Erythroblast (primary cell): ENCODE measurements around the gene LRRC30.

Experiments
- DNase-seq, 2 experiments: peaks; one replicate each; lab custom pipeline; 2025; lab: John Stamatoyannopoulos, UW
- GATA1 ChIP-seq: IDR thresholded peaks from 2 replicates; pipeline ENCODE4 v1.6.1; 2011; ENCODE audit warnings: low read depth, mild to moderate bottlenecking, control low read depth, low read length, moderate library complexity
- POLR2A ChIP-seq: IDR thresholded peaks from 2 replicates; pipeline ENCODE4 v1.6.1; 2011; ENCODE audit warnings: mild to moderate bottlenecking, low read length

The LRRC30 gene

GRCh38 chr18:7221424-7222155 lies 9.3 kb upstream of the LRRC30 start:
- DNase-seq, result peak; percentile 40 to 59
- TF ChIP-seq POLR2A (no peak), GATA1 (no peak)

GRCh38 chr18:7224198-7224597 lies 6.7 kb upstream of the LRRC30 start:
- no peak for DNase-seq
- no peak for TF ChIP-seq GATA1
- no peak for TF ChIP-seq POLR2A

DNA sequence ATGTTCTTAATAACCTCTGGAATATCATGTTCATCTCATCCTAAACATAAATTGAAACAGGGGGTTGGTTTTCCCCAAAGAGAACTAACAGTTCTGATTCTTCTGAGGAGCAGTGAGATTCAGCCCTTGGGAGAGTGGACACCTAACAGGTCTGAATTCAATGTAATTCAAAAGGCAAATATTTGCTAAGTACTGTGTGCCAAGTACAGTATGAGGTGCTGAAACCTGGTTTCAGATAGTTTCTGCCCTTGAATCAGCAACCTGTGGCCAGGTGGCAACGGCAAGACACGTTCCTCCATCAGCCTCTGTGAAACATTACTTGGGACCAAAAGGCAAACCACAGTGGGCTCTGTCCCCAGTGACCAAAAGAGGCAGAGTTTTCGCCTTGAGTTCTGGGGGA lies 1.3 kb downstream of the LRRC30 start:
- no peak for TF ChIP-seq GATA1
- TF ChIP-seq POLR2A, result no peak
- DNase-seq, result no peak

DNA sequence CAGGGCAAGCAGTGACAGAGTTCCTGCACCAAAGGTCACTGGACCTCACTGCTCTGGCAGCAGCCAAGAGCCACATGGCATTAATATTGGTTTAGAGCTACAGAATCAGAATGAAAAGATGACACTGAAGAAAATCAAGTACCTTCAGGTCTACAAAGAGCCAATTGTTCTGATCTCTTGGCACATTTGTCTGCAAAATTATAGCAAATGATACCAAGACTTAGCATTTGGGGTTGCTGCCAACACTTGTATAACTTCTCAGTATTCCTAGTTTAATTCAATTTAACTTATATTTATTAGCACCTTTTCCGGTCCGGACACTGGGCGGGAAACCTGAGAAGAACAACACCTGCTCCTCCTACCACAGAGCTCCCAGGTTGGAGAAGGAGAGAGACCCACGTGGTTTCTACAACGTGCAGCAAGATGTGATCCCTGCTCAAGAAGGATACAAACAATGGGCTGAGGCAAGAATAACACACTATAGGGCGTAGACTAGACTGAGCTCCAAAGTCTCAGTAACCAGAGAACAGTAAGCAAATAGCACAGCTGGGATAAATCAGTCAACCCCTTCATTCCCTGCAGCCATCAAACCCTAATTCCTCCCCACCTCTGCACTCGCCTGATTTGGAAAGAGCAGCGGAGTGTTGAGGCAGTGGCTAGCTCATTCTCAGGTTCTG lies 2.4 kb downstream of the LRRC30 start:
- DNase-seq, result no peak
- TF ChIP-seq POLR2A (no peak), GATA1 (no peak)

DNA sequence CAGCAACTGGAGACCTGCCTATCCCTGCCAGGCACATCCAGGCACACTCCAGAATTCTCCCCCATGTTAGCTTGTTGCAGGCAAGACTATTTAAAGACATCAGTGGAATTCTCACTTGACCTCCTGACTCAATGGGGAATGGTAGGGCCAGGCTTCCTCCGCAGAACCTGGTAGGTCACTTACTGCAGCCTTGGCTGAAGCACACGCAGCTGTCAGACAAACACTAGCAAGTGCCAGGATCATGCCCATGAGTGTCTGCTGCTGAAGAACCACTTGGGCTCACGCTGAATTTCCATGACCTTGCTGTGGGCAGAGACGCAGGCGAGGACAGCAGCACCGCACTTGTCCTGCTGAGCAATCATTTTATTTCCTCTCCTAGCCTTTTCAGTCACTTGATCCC lies 3.2 kb downstream of the LRRC30 start:
- no peak for DNase-seq
- TF ChIP-seq POLR2A, result no peak

DNA sequence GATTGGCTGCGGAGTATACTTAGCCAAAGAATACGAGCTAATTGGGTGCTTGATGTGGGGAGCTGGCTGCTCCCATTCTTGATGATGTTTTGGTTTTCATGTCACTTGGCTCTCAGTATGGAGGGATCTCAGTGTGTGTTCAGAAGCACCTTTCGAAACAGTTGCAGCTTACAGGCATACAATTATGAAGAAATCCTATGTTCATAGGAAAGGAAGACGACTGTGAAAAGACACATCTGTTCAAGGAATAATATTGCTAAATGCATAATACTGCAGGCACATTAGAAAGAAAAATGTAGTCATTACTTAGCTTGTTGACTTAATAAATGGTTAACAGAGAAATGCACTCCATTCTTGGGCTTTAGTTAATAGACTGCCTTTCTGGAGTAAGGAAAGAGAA lies 4.1 kb downstream of the LRRC30 start:
- no peak for DNase-seq
- no peak for TF ChIP-seq POLR2A
- TF ChIP-seq GATA1, result no peak

DNA sequence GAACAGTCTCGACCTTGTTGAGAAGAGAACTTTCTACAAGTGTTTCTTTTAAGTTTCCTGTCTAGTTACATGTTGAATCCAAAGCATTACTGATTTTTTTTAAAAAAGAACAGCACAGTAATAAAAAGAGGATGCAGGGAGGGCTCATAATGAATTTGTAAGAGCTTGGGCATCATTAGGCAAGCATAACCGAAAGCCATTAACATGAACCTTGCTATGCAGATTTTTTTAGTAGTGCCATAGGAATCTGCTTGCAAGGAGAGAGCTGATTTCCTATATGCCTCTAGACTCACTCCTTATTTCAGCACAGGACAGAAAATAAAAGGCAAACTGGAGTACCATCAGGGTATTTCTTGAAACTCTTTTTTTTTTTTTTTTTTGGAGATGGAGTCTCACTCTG lies 5.2 kb downstream of the LRRC30 start:
- DNase-seq, result no peak
- no peak for TF ChIP-seq GATA1
- no peak for TF ChIP-seq POLR2A

DNA sequence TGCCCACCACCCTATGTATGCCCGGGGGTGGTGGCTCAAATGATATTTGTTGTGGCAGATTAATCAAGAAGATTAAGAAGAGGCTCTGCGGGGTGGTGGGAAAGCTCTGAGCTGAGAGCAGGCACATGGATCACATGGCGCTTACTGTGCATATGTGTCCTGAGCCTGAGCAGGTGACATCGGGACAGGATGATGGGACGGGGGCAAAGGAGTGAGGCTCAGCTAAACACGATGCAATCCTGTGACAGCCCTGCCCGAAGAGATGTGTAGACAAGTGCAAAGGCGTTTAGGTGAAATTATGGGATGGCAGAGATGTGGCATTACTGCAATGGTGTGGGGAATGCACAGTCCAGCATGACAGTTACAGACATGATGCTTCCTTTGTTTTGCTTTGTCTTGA lies 6.0 kb downstream of the LRRC30 start:
- TF ChIP-seq GATA1 (no peak), POLR2A (no peak)
- no peak for DNase-seq

DNA sequence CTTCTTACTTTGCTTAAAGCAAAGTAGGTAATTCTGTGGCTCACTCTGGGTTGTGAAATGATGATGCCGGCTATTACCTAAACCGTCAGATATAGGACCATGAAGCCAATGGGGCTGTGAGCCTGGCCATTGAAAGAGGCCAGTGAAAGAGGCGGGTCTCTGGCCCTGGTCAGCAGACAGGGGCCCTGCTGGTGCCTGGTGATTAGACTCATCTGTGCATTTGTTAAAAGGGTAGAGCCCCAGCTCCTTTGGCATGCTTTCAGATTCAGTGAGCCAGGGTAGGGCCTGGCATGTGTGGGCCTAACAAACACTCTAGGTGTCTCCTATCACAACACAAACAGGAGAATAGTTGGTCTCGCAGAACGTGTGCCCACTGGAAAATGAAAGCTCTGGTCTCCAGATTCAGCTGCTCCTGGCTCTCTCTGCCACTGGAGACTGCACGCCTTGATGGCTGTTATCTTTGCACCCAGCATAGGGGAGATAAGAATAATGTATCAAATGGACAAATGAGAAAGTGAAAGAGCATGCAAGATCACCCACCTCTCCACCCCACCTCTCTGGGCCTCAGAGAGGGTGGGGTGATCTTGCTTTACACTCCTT lies 6.9 kb downstream of the LRRC30 start:
- peak in 1 of 2 experiments; percentile 21 for DNase-seq

DNA sequence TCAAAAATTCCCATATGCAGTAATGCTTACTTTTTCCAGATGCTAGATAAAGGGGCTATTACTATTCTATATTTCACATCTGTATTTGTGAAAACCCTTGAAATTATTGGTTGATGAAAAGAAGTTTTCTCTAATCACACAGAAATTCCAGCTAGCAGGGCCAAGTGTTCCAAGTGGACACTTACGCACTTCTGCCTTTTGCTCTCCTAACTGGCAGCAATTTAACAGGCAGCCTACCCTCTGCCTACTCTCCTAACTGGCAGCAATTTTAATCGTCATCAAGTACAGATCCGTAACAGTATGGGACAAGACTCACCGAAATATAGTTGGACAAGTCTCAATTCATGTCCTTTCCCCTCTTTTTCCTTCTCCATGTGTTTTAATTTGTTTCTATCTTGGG lies 12.0 kb downstream of the LRRC30 start:
- no peak for TF ChIP-seq POLR2A
- TF ChIP-seq GATA1, result no peak
- DNase-seq, result no peak

More for the DNA sequence above, 6.9 kb downstream of the LRRC30 start:
- TF ChIP-seq POLR2A (no peak), GATA1 (no peak)

DNA sequence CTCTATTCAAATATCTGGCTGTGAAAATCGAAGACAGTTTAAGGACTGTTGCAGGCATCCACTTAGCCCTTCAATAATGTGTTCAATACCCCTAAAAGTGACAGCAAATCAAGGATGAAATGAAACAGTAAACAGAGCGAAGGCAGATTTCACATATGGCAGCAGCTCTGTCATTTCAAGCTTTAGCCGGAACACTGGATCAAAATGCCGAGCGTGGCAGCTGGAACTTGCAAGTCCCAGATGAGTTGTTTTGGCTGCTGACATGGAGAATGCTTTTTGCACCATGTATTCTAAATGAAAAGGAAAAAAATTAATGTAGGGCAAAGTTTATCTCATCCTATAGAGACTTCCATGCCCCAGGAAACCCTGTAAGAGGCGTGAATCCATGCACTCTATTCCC lies 18.0 kb downstream of the LRRC30 start:
- TF ChIP-seq POLR2A (no peak), GATA1 (no peak)
- no peak for DNase-seq

DNA sequence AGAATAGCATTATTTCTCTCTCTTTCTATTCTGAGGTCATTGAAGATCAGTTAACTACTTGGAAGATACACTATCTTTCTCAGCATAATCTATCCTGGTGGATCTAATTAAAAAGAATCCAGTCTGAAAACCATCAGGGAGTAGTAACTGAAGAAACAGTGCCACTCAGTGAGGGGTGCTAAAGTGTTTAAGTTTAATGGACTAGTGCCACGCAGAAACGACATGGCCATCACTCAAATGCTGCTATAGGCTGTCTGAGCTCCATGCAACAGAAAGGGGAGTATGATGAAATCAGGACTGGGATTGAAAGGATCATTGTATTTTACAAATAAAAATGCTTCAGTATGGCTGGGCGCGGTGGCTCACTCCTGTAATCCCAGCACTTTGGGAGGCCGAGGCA lies 23.3 kb downstream of the LRRC30 start:
- DNase-seq, result no peak
- TF ChIP-seq POLR2A (no peak), GATA1 (no peak)

DNA sequence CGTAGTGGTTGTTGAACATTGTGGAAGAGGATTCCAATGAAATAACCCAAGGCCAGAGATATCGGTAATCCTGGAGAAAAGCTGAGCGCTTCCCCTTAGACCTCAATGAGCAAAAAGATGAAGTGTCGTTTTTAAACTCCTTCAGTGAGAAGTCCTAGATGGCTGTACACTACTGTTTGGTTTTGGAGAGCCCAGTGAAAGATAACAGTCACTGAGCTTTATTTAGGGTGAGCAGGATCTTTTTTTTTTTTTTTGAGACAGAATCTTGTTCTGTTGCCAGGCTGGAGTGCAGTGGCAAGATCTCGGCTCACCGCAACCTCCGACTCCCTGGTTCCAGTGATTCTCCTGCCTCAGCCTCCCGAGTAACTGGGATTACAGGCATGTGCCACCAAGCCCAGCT lies 24.2 kb downstream of the LRRC30 start:
- TF ChIP-seq POLR2A (no peak), GATA1 (no peak)
- no peak for DNase-seq

- DNase-seq, result no peak
- TF ChIP-seq POLR2A (no peak), GATA1 (no peak)
Measured at GRCh38 chr18:7255643-7256042, 24.8 kb downstream of the LRRC30 start.

DNA sequence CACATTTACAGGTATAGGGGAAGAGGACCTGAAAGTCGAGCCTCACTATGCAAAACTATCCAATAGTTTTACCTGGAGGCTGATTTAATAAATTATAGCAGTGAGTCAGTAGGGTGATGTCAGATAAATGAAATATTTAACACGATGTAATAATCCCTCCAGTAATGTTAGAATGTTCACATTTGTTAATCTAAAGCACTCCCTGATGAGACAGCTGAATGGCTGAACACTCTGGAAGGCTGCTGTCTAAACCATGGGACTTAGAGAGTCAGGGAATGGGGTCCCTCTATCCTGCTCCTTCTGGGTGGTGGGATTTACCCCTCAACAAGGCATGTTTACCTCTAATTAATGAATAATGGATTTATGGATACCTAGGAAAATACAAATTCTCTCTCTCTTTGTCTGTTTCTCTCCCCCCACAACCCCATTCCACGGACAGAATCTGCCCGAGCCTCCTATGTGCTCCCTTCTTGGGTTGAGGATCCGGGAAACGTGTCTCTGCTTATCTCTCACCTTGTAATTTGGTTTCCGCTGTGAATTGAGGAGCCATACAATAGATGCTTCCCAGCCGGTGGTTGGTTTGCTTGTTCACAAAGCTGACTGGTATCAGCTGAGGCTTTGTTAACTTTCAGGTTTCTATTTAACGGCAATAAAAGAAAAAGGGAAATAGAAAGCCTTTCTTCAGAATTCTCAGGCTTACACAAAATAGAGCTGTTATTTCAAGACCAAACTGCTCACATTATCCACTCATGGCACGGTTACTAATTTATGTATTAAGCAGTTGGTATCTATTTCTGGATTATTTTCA lies 25.9 kb downstream of the LRRC30 start:
- DNase-seq, result no peak
- TF ChIP-seq GATA1 (no peak), POLR2A (no peak)

GRCh38 chr18:7257426-7257740 lies 26.5 kb downstream of the LRRC30 start:
- no peak for DNase-seq
- no peak for TF ChIP-seq GATA1
- no peak for TF ChIP-seq POLR2A
